ENCODE data around the gene ATP8A2.

Gene ATP8A2

DNA sequence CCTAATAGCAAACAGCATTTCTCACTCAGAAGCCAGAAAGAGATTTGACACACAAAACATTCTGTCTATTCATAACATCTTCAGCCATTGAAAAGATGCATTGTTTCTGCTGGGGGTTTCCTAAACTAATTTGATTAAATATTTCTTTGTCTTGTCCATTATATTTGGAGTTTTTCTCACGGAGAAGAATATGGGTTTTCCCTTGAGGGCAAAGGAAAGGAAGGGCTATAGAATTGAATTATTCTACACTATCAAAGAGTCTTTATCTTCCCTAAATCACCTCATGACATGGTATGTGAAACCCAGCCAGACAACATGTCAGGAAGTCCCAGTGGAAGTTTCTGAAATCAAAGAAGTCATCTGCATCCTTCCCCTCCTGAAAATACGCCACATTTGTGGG lies 493.6 kb downstream of the ATP8A2 start:
- Histone ChIP-seq H3K27me3 (ENCODE audit: control insufficient read depth, insufficient read depth, low read length) (no peaks in the 10 kb centered on the region), H3K27ac (ENCODE audit: low read depth, low read length) (no peak overlapping the region), H3K9me3 (ENCODE audit: control insufficient read depth, insufficient read depth, low read length) (no peaks in the 10 kb centered on the region), H3K4me1 (ENCODE audit: control insufficient read depth, insufficient read depth, low read length) (peaks cover 22% of the 10 kb centered on the region), H3K9ac (ENCODE audit: low read depth, low read length) (no peak overlapping the region), H3K4me3 (ENCODE audit: low read depth, low read length) (no peak overlapping the region), H3K36me3 (ENCODE audit: control insufficient read depth, insufficient read depth, low read length) (no peaks in the 10 kb centered on the region)

DNA sequence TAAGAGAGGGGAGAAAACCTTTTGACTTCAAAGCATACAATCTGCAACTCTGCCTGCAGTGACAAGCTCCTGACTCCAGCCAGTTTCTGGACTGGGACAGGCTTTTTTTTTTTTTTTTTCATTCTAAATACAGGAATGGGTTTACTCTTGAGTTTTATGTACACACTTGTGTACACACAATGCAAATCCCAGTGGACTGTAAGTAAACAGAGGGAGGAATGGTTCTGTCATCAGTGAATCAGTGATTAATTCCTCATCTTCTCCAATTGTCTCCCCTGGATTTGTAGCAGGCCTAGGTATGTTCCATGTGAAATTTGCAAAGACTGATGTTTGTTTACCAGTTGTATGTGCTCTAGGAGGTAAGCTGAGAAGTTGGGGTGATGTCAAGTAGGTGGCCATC lies 495.3 kb downstream of the ATP8A2 start:
- H3K9me3 ChIP-seq (ENCODE audit: control insufficient read depth, insufficient read depth, low read length) = no peaks in the 10 kb centered on the region
- no peak overlapping the region for H3K4me3 ChIP-seq (ENCODE audit: low read depth, low read length)
- H3K36me3 ChIP-seq (ENCODE audit: control insufficient read depth, insufficient read depth, low read length) = no peaks in the 10 kb centered on the region
- H3K4me1 ChIP-seq (ENCODE audit: control insufficient read depth, insufficient read depth, low read length) = peaks cover 35% of the 10 kb centered on the region
- no peaks in the 10 kb centered on the region for H3K27me3 ChIP-seq (ENCODE audit: control insufficient read depth, insufficient read depth, low read length)
- H3K9ac ChIP-seq (ENCODE audit: low read depth, low read length) = no peak overlapping the region
- H3K27ac ChIP-seq (ENCODE audit: low read depth, low read length) = no peak overlapping the region

DNA sequence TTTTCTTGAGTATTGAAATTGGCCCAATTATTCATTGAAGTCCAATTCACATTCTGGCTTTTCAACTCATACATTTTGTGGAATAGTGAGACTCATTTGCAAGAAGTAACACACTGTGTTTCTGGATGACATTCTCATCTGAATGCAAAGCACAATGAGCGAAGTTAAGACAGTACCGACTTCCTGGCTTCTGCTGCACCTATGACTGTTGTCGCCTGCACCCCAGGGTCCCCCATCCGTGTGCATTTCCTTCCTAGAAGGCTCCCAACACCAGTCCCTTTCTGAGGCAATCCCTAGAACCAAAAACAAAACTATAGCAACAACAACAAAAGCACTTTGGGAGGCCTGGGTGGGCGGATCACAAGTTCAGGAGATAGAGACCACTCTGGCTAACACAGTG lies 496.7 kb downstream of the ATP8A2 start:
- Histone ChIP-seq H3K9ac (ENCODE audit: low read depth, low read length) (no peak overlapping the region), H3K27me3 (ENCODE audit: control insufficient read depth, insufficient read depth, low read length) (no peaks in the 10 kb centered on the region), H3K27ac (ENCODE audit: low read depth, low read length) (no peak overlapping the region), H3K9me3 (ENCODE audit: control insufficient read depth, insufficient read depth, low read length) (no peaks in the 10 kb centered on the region), H3K4me1 (ENCODE audit: control insufficient read depth, insufficient read depth, low read length) (peaks cover 35% of the 10 kb centered on the region), H3K36me3 (ENCODE audit: control insufficient read depth, insufficient read depth, low read length) (no peaks in the 10 kb centered on the region), H3K4me3 (ENCODE audit: low read depth, low read length) (no peak overlapping the region)

DNA sequence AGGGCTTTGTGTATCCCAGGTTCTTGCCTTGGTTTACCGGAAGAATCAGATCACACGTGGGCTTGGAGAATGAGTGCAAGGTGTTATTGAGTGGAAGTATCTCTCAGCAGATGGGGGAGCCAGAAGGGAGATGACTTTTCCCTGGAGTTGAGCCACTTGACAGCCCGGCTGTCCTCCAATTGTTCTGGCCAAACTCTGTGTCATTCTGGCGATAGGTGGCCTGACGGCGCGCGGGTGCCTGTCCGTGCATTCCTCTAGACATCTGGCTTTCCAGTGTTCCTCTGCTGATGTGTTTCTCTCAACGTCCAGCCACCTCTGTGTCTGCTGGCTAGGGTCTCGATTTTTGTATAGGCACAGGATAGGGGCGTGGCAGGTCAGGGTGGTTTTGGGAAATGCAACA lies 498.2 kb downstream of the ATP8A2 start:
- no peaks in the 10 kb centered on the region for H3K9me3 ChIP-seq (ENCODE audit: control insufficient read depth, insufficient read depth, low read length)
- H3K9ac ChIP-seq (ENCODE audit: low read depth, low read length) = no peak overlapping the region
- no peak overlapping the region for H3K27ac ChIP-seq (ENCODE audit: low read depth, low read length)
- H3K36me3 ChIP-seq (ENCODE audit: control insufficient read depth, insufficient read depth, low read length) = no peaks in the 10 kb centered on the region
- no peak overlapping the region for H3K4me3 ChIP-seq (ENCODE audit: low read depth, low read length)
- peaks cover 35% of the 10 kb centered on the region for H3K4me1 ChIP-seq (ENCODE audit: control insufficient read depth, insufficient read depth, low read length)
- H3K27me3 ChIP-seq (ENCODE audit: control insufficient read depth, insufficient read depth, low read length) = no peaks in the 10 kb centered on the region

DNA sequence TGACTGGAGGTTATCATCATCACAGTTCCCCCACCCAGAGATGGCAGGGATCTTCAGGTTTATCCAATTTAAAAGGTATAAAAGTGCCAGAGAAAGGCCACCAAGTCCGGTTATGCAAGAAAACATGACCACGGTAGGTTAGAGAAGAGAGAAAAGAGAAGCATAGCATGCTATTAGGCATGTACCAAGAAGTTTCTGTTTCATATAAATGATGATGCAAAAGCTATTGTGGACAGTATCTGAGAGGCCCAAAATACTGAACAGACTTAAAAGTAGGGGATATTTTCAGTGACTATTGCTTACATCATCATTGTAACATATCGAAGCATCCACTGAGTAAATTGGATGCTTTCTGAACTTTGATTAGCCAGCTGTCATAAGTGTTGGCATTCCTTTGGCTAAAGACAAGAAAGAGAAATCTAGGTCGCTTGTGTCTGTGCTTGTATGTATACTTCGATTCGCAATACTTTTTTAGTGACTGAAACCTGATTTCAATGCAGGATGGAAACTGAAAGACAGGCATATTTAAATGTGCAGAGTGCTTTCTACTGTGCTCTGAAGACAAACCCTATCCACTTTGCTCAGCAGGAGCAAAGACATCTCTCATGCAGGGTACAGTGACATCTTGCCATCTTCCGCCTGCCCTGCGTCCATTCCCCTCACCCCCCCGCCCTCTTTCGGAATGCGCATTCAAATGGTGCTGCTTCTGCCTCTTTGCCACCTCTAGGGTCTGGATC lies 499.8 kb downstream of the ATP8A2 start:
- no peak overlapping the region for H3K27ac ChIP-seq (ENCODE audit: low read depth, low read length)
- no peaks in the 10 kb centered on the region for H3K9me3 ChIP-seq (ENCODE audit: control insufficient read depth, insufficient read depth, low read length)
- peaks cover 41% of the 10 kb centered on the region for H3K4me1 ChIP-seq (ENCODE audit: control insufficient read depth, insufficient read depth, low read length)
- no peak overlapping the region for H3K9ac ChIP-seq (ENCODE audit: low read depth, low read length)
- no peak overlapping the region for H3K4me3 ChIP-seq (ENCODE audit: low read depth, low read length)
- no peaks in the 10 kb centered on the region for H3K36me3 ChIP-seq (ENCODE audit: control insufficient read depth, insufficient read depth, low read length)
- no peaks in the 10 kb centered on the region for H3K27me3 ChIP-seq (ENCODE audit: control insufficient read depth, insufficient read depth, low read length)

DNA sequence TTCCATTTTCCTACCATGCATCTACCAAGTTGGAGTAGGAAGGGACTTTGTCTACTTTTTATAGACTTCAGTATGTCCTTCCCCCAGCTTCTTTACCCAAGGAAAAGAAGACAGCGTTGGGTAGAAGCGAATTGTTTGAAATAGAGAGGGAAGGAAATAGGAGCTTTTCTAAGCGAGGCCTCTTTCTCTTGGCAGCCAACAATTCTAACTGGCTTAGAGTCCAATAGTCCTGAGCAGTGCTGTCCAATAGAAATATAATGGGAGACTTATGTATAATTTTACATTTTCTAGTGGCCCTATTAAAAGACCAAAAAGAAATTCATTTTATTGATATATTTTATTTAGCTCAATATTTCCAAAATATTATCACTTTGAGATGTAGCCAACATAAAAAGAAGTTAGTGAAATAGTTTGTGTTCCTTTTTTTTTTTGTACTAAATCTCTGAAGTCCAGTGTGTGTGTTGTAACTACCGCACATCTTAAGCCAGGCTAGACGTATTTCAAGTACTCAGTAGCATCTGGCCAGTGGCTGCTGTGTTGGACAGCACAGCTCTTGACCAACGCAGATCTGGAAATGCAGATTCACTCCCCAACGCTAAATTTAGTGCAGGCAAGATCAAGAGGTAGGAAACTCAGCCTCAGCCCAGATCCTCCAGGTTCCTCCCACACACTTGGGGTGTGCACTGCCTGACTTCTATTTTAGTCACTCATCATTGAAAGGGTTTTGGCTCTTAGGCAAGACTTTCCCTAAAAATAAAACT lies 500.9 kb downstream of the ATP8A2 start:
- H3K27me3 ChIP-seq (ENCODE audit: control insufficient read depth, insufficient read depth, low read length) = no peaks in the 10 kb centered on the region
- no peaks in the 10 kb centered on the region for H3K36me3 ChIP-seq (ENCODE audit: control insufficient read depth, insufficient read depth, low read length)
- no peak overlapping the region for H3K4me3 ChIP-seq (ENCODE audit: low read depth, low read length)
- H3K27ac ChIP-seq (ENCODE audit: low read depth, low read length) = no peak overlapping the region
- no peaks in the 10 kb centered on the region for H3K9me3 ChIP-seq (ENCODE audit: control insufficient read depth, insufficient read depth, low read length)
- H3K4me1 ChIP-seq (ENCODE audit: control insufficient read depth, insufficient read depth, low read length) = peaks cover 40% of the 10 kb centered on the region
- no peak overlapping the region for H3K9ac ChIP-seq (ENCODE audit: low read depth, low read length)

DNA sequence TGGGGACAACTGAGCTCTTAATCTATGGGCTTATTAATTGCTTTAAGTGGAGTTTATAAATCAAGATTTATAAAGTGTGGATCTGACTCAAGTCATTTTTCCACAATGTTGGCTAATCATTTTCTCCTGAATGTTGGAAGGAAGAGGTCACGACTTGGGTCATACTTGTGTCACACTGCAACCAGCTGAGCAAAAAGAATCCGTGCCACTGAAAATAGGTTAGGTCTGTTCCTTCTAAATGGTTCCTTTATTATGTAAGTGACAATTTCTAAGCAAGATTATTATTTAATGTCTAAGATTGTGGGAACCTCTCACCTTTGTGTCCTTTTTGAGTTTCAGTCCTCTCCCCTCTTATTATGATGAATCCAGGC lies 501.5 kb downstream of the ATP8A2 start:
- no peaks in the 10 kb centered on the region for H3K9me3 ChIP-seq (ENCODE audit: control insufficient read depth, insufficient read depth, low read length)
- H3K4me1 ChIP-seq (ENCODE audit: control insufficient read depth, insufficient read depth, low read length) = peaks cover 35% of the 10 kb centered on the region
- H3K36me3 ChIP-seq (ENCODE audit: control insufficient read depth, insufficient read depth, low read length) = no peaks in the 10 kb centered on the region
- no peaks in the 10 kb centered on the region for H3K27me3 ChIP-seq (ENCODE audit: control insufficient read depth, insufficient read depth, low read length)
- no peak overlapping the region for H3K27ac ChIP-seq (ENCODE audit: low read depth, low read length)
- H3K9ac ChIP-seq (ENCODE audit: low read depth, low read length) = no peak overlapping the region
- no peak overlapping the region for H3K4me3 ChIP-seq (ENCODE audit: low read depth, low read length)

DNA sequence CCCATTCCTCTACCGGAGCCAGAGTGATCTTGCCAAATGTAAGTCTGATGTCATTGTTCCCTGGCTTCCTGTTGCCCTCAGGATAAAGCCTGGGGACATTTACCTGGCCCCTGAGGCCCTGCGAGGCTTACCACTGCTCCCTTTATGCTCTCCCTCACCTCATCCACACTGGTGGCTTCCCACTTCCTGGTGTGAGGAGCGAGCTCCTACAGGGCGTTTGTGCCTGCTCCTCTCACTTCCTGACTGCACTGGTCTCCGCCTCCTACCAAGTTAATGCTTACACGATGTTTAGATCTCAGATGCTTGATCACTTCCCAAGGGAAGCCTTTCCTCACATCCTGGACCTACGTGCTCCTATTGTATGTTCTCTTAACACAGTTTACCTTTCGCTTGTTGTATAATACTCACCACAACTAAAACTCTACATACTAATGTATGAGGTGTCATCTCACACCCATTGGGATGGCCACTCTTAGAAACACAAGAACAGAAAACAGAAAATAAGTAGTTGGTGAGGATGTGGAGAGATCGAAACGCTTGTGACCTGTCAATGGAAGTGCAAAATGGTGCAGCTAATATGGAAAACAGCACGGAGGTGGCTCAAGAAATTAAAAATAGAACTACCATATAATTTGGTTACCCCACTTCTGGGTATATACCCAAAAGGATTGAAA lies 502.4 kb downstream of the ATP8A2 start:
- no peaks in the 10 kb centered on the region for H3K9me3 ChIP-seq (ENCODE audit: control insufficient read depth, insufficient read depth, low read length)
- H3K36me3 ChIP-seq (ENCODE audit: control insufficient read depth, insufficient read depth, low read length) = no peaks in the 10 kb centered on the region
- no peak overlapping the region for H3K9ac ChIP-seq (ENCODE audit: low read depth, low read length)
- no peak overlapping the region for H3K27ac ChIP-seq (ENCODE audit: low read depth, low read length)
- no peaks in the 10 kb centered on the region for H3K27me3 ChIP-seq (ENCODE audit: control insufficient read depth, insufficient read depth, low read length)
- peaks cover 30% of the 10 kb centered on the region for H3K4me1 ChIP-seq (ENCODE audit: control insufficient read depth, insufficient read depth, low read length)
- H3K4me3 ChIP-seq (ENCODE audit: low read depth, low read length) = no peak overlapping the region

DNA sequence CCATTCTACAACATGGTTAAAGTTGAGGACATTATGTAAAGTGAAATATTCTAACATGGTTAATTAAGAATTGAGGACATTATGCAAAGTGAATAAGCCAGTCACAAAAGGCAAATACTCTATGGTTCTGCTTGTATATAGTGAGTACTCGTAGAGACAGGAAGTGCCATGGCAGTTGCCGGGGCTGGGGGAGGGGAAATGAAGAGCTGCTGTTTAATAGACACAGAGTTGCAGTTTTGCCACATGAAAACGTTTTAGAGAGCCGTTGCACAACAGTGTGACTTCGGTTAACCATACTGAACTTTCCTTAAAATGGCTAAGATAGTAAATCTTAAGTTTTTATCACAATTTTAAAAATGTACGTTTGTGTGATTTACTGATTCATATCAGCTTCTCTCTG lies 503.1 kb downstream of the ATP8A2 start:
- H3K27ac ChIP-seq (ENCODE audit: low read depth, low read length) = no peak overlapping the region
- H3K4me1 ChIP-seq (ENCODE audit: control insufficient read depth, insufficient read depth, low read length) = peaks cover 24% of the 10 kb centered on the region
- no peaks in the 10 kb centered on the region for H3K27me3 ChIP-seq (ENCODE audit: control insufficient read depth, insufficient read depth, low read length)
- H3K9me3 ChIP-seq (ENCODE audit: control insufficient read depth, insufficient read depth, low read length) = no peaks in the 10 kb centered on the region
- H3K4me3 ChIP-seq (ENCODE audit: low read depth, low read length) = no peak overlapping the region
- no peaks in the 10 kb centered on the region for H3K36me3 ChIP-seq (ENCODE audit: control insufficient read depth, insufficient read depth, low read length)
- H3K9ac ChIP-seq (ENCODE audit: low read depth, low read length) = no peak overlapping the region

DNA sequence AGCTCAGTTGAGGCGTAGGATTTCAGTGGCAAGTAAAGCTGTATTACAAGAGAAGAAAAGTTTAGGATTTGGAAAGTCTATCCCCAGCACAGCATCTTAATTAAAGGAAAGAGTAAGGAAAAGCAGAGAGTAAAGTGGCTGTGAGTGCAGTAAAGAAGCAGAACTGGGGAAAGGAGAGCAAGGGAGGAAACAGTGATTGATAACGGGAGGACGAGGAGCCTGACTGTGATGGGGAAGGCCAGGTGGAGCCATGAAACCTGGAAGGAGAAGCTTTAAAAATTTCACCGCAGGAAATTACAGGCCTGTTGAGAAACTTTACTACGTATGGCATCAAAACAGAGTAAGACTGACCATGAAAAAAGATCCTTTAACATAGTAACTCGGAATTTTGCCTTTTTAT lies 504.5 kb downstream of the ATP8A2 start:
- Histone ChIP-seq H3K36me3 (ENCODE audit: control insufficient read depth, insufficient read depth, low read length) (no peaks in the 10 kb centered on the region), H3K9ac (ENCODE audit: low read depth, low read length) (no peak overlapping the region), H3K9me3 (ENCODE audit: control insufficient read depth, insufficient read depth, low read length) (no peaks in the 10 kb centered on the region), H3K4me1 (ENCODE audit: control insufficient read depth, insufficient read depth, low read length) (peaks cover 18% of the 10 kb centered on the region), H3K27me3 (ENCODE audit: control insufficient read depth, insufficient read depth, low read length) (no peaks in the 10 kb centered on the region), H3K4me3 (ENCODE audit: low read depth, low read length) (no peak overlapping the region), H3K27ac (ENCODE audit: low read depth, low read length) (no peak overlapping the region)

DNA sequence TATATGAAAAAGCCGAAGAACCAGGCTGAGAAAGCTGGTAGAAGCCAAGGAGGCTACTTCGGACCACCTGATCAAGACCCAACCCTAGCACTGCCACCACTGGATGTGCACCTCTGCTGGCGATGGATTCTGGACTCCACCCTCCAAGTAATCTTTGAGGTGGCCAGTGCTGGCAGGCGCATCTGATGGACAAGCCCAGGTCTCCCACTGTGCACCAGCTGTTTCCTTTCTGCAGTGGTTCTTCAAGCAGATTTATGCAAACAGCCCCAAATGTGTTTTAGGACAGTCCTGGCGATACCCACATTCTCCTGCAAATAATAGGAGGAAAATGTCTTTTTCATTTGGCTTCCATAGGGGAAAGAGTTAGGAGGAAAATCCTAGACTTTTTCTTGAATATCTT lies 507.7 kb downstream of the ATP8A2 start:
- Histone ChIP-seq H3K27me3 (ENCODE audit: control insufficient read depth, insufficient read depth, low read length) (no peaks in the 10 kb centered on the region), H3K9me3 (ENCODE audit: control insufficient read depth, insufficient read depth, low read length) (no peaks in the 10 kb centered on the region), H3K4me1 (ENCODE audit: control insufficient read depth, insufficient read depth, low read length) (peaks cover 32% of the 10 kb centered on the region), H3K4me3 (ENCODE audit: low read depth, low read length) (no peak overlapping the region), H3K9ac (ENCODE audit: low read depth, low read length) (no peak overlapping the region), H3K27ac (ENCODE audit: low read depth, low read length) (no peak overlapping the region), H3K36me3 (ENCODE audit: control insufficient read depth, insufficient read depth, low read length) (no peaks in the 10 kb centered on the region)
